K562 treated with DMSO at 1 percent for 48 hours (cell line): ENCODE results near the gene IFI30. TPM values are rescaled to one million over a fixed set of nuclear protein-coding genes. Genes with fewer than 3 reads are reported as not detected.

ENCODE experiments used
- total RNA-seq: library from RNA; unstranded; fragments of 300-600 nt; gene quantifications from 2 replicates; pipeline ENCODE4 v1.2.3, GENCODE V29; 2022; ENCODE audit warnings: low replicate concordance; ENCODE audit errors: extremely low read depth

Gene IFI30
- not detected in 2 replicates for total RNA-seq

DNA sequence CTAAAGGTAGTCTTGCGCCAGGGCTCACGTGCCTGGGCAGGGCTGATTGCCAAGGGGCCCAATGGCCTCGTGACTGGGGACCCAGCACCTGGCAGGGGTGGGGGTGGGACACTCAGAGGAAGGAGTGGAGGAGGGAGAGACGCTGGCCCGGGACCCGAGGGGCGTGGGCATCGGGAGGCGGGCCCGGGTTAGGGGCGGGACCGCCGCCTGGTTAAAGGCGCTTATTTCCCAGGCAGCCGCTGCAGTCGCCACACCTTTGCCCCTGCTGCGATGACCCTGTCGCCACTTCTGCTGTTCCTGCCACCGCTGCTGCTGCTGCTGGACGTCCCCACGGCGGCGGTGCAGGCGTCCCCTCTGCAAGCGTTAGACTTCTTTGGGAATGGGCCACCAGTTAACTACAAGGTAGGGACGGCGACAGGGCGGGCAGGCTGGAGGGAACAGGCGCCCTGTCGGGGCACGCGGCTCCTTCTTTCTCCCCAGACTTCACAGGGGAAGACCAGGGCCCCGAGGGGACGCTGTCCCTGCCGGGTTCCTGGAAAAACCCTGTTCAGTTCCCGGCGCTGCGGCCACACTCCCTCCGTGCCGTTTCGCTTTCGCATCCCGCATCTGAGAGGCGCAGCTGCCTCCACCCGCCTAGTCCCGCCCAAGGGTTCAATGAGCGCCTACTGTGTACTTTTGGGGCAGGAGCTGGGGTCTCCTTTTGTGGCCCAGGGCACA lies at the start of gene IFI30:
Gene IFI30 (plus strand): TSS at position 242 of the 717 bp plus-strand sequence. CDS start 29 bp downstream, at position 271.

GRCh38 chr19:18152817-18153555 lies 20.6 kb upstream of the IFI30 start, which contains the start of gene PIK3R2:
PIK3R2 (plus strand) TSS chr19:18153163; CDS start chr19:18155880, 2,717 bp downstream.

GRCh38 chr19:18192673-18193387 lies 19.2 kb downstream of the IFI30 start, which contains the start of gene MPV17L2:
MPV17L2 (plus strand) TSS chr19:18193218; CDS start chr19:18193282, 64 bp downstream.

DNA sequence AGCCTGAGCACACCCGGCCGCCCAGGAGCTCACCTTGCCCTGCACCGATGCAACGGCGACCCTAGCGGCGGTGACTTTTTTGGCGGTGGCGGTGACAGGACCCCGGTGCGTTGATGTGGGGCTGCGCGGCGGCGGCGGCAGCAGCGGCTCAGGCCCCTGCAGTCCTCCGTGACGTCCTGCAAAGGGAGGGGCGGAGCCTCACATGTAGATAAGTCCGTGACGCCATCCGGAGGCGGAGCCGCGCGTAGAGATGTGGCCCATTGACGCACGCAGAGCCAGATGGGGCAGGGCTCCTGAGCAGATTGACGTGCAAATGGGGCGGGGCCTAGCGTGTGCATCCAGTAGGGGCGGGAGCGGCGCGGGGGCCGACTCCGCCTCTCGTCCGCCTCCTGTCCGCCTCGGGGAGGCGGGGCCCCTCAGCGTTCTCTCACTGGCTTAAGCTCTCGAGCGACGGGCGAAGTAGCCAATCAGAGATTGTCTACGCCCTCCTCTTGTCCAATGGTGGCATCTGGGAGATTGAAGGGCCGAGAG lies 30.3 kb downstream of the IFI30 start, which contains the start of gene RAB3A:
Gene RAB3A (minus strand): TSS at position 180 of the 531 bp plus-strand sequence. CDS start 1,302 bp downstream, outside the sequence.

GRCh38 chr19:18225702-18226468 lies 52.3 kb downstream of the IFI30 start, which contains the start of gene PDE4C:
PDE4C (minus strand) TSS chr19:18226438; CDS start chr19:18226415, 23 bp downstream.

Other genes starting within 250 kb of the IFI30 start
- not detected in 2 replicates for gene CCDC124, start 240.8 kb upstream of the IFI30 start, total RNA-seq
- gene KCNN1, start 206.7 kb upstream of the IFI30 start, total RNA-seq = not detected in 2 replicates
- gene ARRDC2, start 165.6 kb upstream of the IFI30 start, total RNA-seq = not detected in 2 replicates
- not detected in 2 replicates for gene IL12RB1, start 86.9 kb upstream of the IFI30 start, total RNA-seq
- gene MAST3, start 76.0 kb upstream of the IFI30 start, total RNA-seq = not detected in 2 replicates
- not detected in 2 replicates for gene PIK3R2, start 20.6 kb upstream of the IFI30 start, total RNA-seq
- gene MPV17L2, start 19.4 kb downstream of the IFI30 start, total RNA-seq = not detected in 2 replicates
- not detected in 2 replicates for gene RAB3A, start 30.2 kb downstream of the IFI30 start, total RNA-seq
- gene PDE4C, start 52.6 kb downstream of the IFI30 start, total RNA-seq = not detected in 2 replicates
- gene IQCN, start 100.6 kb downstream of the IFI30 start, total RNA-seq = not detected in 2 replicates
- gene JUND, start 107.8 kb downstream of the IFI30 start, total RNA-seq = 437 TPM in 1 of 2 replicates, not detected in the other
- not detected in 2 replicates for gene LSM4, start 149.3 kb downstream of the IFI30 start, total RNA-seq
- not detected in 2 replicates for gene PGPEP1, start 166.8 kb downstream of the IFI30 start, total RNA-seq
- 390 TPM in 1 of 2 replicates, not detected in the other for gene GDF15, start 212.3 kb downstream of the IFI30 start, total RNA-seq
- gene LRRC25, start 223.8 kb downstream of the IFI30 start, total RNA-seq = not detected in 2 replicates
- gene SSBP4, start 245.6 kb downstream of the IFI30 start, total RNA-seq = not detected in 2 replicates